ENCODE measurements around the gene ETS2. TPM values are rescaled to one million over a fixed set of nuclear protein-coding genes. Genes with fewer than 3 reads are reported as not detected.

ETS2 gene
- total and polyA plus RNA-seq, 2 of the 8 experiments (the other 6 are each of a cell fraction or from before 2014, with no cell fraction given) = 11.0 to 45.1 TPM

DNA sequence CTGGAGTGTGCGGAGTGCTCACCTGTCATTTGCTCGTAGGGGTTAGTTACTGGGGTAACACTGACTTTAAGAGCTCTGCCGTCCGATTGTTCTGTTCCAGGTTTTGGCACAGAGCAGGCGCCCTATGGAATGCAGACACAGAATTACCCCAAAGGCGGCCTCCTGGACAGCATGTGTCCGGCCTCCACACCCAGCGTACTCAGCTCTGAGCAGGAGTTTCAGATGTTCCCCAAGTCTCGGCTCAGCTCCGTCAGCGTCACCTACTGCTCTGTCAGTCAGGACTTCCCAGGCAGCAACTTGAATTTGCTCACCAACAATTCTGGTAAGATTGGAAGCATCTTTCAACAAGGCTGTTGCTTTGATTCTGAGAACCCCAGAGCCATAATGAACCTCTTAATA lies 12.6 kb downstream of the ETS2 start:
- Histone ChIP-seq H3K27ac (ENCODE audit: low read depth, low read length) (no peak overlapping the region), H3K4me2 (ENCODE audit: insufficient read depth in 1 of 2, low read depth in 2 of 2, low read length in 2 of 2) (no peak overlapping the region), H3K18ac (ENCODE audit: extremely low read depth, low read length) (no peak overlapping the region), H4K20me1 (replicated peaks in 1 of 2; ENCODE audit: control insufficient read depth in 1 of 2, insufficient read depth in 2 of 2, low read length in 2 of 2) (peaks cover 0 to 15% of the 10 kb centered on the region in 2 experiments), H3K14ac (ENCODE audit: insufficient read length) (no peak overlapping the region), H3K4me3 (ENCODE audit: extremely low read depth in 1 of 4, insufficient read depth in 2 of 4, low read depth in 3 of 4, low read length in 4 of 4) (no peak overlapping the region), H2BK20ac (ENCODE audit: low read length) (no peak overlapping the region), H3K9me3 (ENCODE audit: insufficient read depth in 2 of 2, low read depth in 1 of 2, low read length in 1 of 2) (no peaks in the 10 kb centered on the region), H3K27me3 (replicated peaks in 1 of 4; ENCODE audit: control insufficient read depth in 3 of 4, extremely low read depth in 1 of 4, insufficient read depth in 3 of 4, low read length in 3 of 4) (no peaks in the 10 kb centered on the region), H3K79me2 (ENCODE audit: control insufficient read depth in 1 of 2, insufficient read depth in 2 of 2, low read length in 2 of 2) (peaks cover 0 to 3% of the 10 kb centered on the region in 2 experiments; a peak in 1 of 4 replicates), H2BK12ac (ENCODE audit: low read depth, low read length) (no peak overlapping the region), H3K4ac (replicated peaks; ENCODE audit: insufficient read length, low read depth, low read length) (no peak overlapping the region), H2BK120ac (replicated peaks; ENCODE audit: low read depth, low read length) (no peak overlapping the region), H3K56ac (replicated peaks; ENCODE audit: insufficient read length, low read depth, low read length) (no peak overlapping the region), H2AFZ (ENCODE audit: low read length) (no peak overlapping the region), H3K23ac (ENCODE audit: insufficient read length) (no peak overlapping the region), H4K8ac (ENCODE audit: extremely low read depth, insufficient read depth, low read length) (no peak overlapping the region), H3K9ac (replicated peaks in 1 of 4; ENCODE audit: extremely low read depth in 1 of 4, low read depth in 3 of 4, low read length in 3 of 4) (no peak overlapping the region), H2BK15ac (ENCODE audit: low read length) (no peak overlapping the region), H3K4me1 (replicated peaks in 1 of 4; ENCODE audit: control insufficient read depth in 3 of 4, insufficient read depth in 4 of 4, low read length in 3 of 4) (peaks cover 2 to 9% (median 2%) of the 10 kb centered on the region in 4 experiments; a peak in 4 of 7 replicates), H3K79me1 (ENCODE audit: low read depth, low read length) (no peaks in the 10 kb centered on the region; the same call in 1 of the 2 replicates), H3K36me3 (ENCODE audit: control insufficient read depth in 2 of 4, insufficient read depth in 4 of 4, low read length in 3 of 4) (peaks cover 54 to 96% (median 87%) of the 10 kb centered on the region in 4 experiments), H4K5ac (ENCODE audit: insufficient read length, low read depth, low read length) (no peak overlapping the region), H4K91ac (replicated peaks; ENCODE audit: insufficient read length, low read length) (no peak overlapping the region), H2AK5ac (ENCODE audit: low read depth, low read length) (no peak overlapping the region), H3K23me2 (ENCODE audit: low read depth, low read length) (no peaks in the 10 kb centered on the region), H2BK5ac (ENCODE audit: low read depth, low read length) (no peak overlapping the region)
- ChIA-PET CTCF (ENCODE audit: partially characterized antibody) (interaction anchor here (1.3 to 1.4 kb wide), 2 partner anchors 278 to 319 kb away, joined by 3 to 4 read pairs; no protein-coding TSS in a partner anchor), POLR2A (ENCODE audit: partially characterized antibody) (interaction anchor here (1.1 kb wide), 1 partner anchor 11 kb away, joined by 3 read pairs; no protein-coding TSS in a partner anchor)
- FAIRE-seq (no peak), DNase-seq (ENCODE audit: low read depth in 1 of 2, low spot score in 2 of 2) (no peak)
- 95% methylated on average over 11 of the region's 11 CpGs; no CpG with 5 or more reads in 1 of the 2 experiments for WGBS, 2 experiments (ENCODE audit: extremely low coverage in 1 of 2, insufficient coverage in 1 of 2, insufficient read length in 1 of 2, insufficient replicate concordance in 2 of 2, low coverage in 1 of 2, low lambda C conversion rate in 2 of 2, missing lambda C conversion rate in 1 of 2)
- no peak for TF ChIP-seq PHF8 (conservative IDR thresholded peaks at IDR 0.05; ENCODE audit: low read depth, low read length)
- TF ChIP-seq NANOG (IDR thresholded peaks at IDR 0.05; ENCODE audit: insufficient read depth, low read depth, low read length, poor library complexity, severe bottlenecking) = no peak
- TF ChIP-seq HDAC2 (IDR thresholded peaks at IDR 0.05; ENCODE audit: borderline replicate concordance in 1 of 2, low read depth in 2 of 2, low read length in 2 of 2) = no peak
- TF ChIP-seq EP300 (IDR thresholded peaks at IDR 0.05; ENCODE audit: borderline replicate concordance in 1 of 2, low read depth in 2 of 2, low read length in 2 of 2) = no peak
- TF ChIP-seq POLR2AphosphoS5 (IDR thresholded peaks at IDR 0.05; ENCODE audit: low read depth, low read length) = no peak
